ENCODE measurements around the gene CCDC97.
A peak's percentile ranks its signal among the peaks of the same experiment; 100 is the strongest.
"Not testable (repeated sequence)": the region's sequence is repeated elsewhere in the genome, so short reads cannot be mapped to it uniquely, and the experiment has no call there.

The CCDC97 gene

DNA sequence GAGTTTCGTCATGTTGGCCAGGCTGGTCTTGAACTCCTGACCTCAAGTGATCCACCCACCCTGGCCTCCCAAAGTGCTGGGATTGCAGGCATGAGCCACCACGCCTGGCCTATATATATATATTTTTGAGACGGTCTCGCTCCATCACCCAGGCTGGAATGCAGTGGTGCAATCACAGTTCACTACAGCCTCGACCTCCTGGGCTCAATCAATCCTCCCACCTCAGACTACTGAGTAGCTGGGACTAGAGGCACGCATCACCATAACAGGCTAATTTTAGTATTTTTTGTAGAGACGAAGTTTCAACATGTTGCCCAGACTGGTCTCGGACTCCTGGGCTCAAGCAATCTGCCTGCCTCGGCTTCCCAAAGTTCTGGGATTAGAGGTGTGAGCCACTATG lies 36.9 kb downstream of the CCDC97 start:
- not testable (repeated sequence) for DNase-seq

DNA sequence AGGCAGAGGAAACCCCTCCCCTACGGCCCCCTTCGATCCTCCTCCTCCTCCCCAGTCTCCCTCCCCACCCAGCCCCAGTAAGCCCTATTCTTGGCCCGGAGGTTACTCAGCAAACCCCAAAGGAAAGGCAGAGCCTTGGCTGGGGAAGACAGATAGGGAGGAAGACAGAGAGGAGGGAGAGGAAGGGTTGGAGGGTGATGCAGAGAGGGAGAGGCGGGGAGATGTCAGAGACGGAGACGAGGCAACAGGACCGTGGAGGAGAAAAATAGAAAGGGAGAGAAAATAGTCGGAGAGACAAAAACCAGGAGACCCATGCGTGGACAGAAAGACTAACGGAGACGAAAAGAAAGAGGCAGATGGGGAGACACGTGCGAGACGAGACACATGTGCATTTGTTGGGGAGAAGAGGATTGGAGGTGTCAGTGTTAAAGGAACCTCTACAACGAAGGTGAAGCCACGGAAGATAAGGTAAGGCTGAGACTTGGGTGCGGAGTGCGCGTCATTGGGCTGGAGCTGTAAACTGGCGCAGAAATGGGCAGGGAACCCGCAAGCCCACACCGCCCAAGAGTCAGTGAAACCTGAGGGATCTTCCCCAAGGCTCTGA lies 40.9 kb downstream of the CCDC97 start:
- DNase-seq: no peak

DNA sequence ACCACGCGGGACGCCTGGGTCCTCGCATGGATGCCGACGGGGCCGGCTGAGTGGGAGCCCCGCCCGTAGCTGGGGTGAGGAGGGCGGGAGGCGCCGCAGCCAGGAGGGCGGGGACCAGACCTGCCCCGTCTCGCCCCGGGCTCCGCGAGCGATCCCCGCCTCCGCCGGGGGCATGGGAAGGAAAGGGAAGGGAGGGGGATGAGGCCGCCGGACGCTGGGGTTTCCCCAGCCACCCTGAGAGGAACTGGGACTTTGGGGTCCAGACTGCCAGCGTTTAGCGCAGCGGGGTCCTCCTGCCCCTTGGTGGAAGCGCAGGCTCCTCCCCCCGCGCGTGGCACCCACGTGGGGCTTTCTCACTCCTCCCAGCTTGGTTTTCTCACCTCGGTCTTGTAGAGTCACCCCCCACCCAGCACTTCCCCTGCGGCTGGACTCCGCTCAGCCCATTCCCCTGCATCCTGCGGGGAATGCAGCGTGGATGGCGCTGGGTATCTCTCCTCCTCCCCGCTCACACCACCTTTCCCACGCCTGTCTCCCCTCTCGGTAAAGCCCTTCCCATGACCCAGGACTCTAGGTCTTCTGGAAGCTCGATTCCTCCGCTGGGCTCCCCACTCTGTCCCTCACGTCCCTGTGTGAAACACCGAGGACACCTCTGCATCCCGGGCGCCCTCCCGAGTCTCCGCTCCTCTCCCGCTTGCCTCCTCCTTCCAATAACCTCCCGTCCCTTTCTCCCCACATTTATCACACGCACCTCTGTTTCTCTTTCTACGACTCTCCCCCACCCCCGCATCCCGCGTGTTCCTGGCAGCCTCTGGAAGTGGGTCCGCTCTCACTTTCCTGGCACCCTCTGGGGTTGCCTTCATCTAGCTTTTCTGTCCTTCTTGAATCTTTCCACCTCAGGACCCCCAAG lies 41.6 kb downstream of the CCDC97 start:
- DNase-seq: peak; percentile 35

- no peak for DNase-seq
Observed at GRCh38 chr19:41352279-41352608, 42.3 kb downstream of the CCDC97 start.

DNA sequence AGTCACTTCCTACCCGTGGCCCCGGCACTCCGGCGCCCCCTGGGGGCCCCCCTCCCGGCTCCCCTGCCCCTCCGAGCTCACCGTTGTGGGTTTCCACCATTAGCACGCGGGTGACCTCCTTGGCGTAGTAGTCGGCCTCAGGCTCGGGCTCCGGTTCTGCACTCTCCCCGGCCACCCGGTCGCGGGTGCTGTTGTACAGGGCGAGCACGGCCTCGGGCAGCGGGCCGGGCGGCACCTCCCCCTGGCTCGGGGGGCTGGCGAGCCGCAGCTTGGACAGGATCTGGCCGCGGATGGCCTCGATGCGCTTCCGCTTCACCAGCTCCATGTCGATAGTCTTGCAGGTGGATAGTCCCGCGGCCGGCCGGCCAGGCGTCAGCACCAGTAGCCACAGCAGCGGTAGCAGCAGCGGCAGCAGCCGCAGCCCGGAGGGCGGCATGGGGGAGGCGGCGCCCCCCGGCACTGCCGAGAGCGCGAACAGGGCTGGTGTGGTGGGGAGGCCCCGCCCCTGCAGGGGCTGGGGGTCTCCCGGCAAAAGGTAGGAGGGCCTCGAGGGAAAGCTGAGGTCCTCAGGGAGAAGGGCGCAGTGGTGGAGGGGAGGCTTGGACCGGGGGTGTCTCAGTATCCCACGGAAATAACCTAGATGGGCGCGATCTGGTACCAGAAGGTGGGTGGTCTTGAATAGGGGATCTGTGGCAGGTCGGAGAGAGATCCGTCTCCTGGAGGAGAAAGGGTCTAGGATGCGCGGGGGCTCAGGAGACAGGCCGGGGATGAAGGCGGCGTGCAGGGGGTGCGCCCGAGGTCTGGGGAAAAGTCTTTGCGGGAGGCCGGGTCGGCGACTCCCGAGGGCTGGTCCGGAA lies 42.9 kb downstream of the CCDC97 start:
- peak; percentile 29 for DNase-seq

- DNase-seq: peak; percentile 81
Observed at GRCh38 chr19:41353466-41354342, 43.7 kb downstream of the CCDC97 start, which contains the start of gene TGFB1. Gene TGFB1, minus strand, starts transcription at chr19:41353922. Its CDS starts 878 bp downstream, at chr19:41353044.

GRCh38 chr19:41354343-41354953 lies 44.5 kb downstream of the CCDC97 start:
- no peak for DNase-seq

DNA sequence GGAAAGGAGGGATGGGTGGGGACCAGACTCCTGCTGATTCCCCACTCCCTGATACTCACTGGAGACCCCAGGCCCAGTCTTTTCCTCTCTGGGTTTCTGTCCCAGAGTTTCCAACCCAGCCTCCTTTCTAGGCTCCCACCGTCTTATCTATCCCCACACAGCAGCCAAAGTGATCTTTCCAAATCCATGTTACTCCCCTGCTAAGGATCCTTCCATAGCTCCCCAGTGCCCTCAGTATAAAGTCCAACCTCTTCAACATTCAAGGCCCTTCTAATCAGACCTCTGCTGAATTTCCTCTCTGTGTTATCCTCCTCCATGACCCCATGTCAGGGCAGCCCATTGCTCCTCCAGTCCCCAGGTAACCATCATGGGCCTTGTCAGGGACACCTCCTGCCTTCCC lies 45.1 kb downstream of the CCDC97 start:
- DNase-seq: no peak

- DNase-seq: no peak
Observed at GRCh38 chr19:41355802-41356201, 45.8 kb downstream of the CCDC97 start.

GRCh38 chr19:41356984-41357739 lies 47.2 kb downstream of the CCDC97 start:
- DNase-seq: no peak

- no peak for DNase-seq
Observed at GRCh38 chr19:41357746-41358145, 47.8 kb downstream of the CCDC97 start.

DNA sequence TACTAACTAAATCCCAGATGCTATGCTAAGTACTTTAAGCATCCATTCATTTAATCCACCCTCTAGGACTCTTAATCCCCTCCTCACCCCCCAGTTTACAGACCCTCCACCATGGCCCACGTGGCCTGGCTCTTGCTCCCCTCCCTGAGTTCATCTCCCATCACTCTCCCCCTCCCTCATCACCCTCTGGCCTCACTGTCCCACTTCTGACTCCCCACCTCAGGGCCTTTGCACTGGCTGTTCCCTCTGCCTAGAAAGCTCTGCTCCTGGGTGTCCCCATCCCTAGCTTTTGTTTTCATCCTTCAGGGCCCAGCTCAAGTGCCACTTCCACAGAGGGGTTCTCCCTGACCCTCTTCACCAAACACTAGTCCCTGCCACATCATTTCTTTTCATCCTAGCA lies 49.8 kb downstream of the CCDC97 start:
- no peak for DNase-seq

DNA sequence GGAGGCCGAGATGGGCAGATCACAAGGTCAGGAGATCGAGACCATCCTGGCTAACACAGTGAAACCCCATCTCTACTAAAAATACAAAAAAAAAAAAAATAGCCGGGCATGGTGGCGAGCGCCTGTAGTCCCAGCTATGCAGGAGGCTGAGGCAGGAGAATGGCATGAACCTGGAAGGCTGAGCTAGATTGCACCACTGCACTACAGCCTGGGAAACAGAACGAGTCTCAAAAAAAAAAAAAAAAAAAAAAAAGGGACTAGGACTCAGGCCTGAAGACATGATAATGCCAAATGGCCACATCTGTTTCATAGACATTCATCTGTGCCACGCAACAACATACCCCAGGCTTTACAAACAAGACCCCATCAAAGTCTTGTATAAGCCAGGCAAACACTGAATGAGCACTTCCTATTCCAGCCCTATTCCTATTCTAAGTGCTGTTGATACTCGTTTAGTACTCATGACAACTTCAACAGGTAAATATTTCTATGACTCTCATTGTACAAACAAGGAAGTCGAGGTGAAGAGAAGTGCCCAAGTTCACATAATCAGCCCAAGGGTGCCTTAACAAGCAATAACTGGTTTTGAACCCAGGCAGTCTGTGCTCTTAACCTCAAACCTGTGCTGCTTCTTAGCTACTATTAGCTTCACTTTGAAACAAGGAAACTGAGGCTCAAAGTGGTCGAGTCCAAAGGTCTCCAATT lies 52.3 kb downstream of the CCDC97 start:
- no peak for DNase-seq

GRCh38 chr19:41363371-41363752 lies 53.4 kb downstream of the CCDC97 start:
- no peak for DNase-seq

GRCh38 chr19:41363753-41364523 lies 54.0 kb downstream of the CCDC97 start, which contains the start of gene B9D2:
Gene B9D2, minus strand, starts transcription at chr19:41364149. Its CDS starts 630 bp downstream, at chr19:41363519.
- peak; percentile 96 for DNase-seq

GRCh38 chr19:41364524-41365391 lies 54.8 kb downstream of the CCDC97 start:
- no peak for DNase-seq

GRCh38 chr19:41366089-41366488 lies 56.1 kb downstream of the CCDC97 start:
- DNase-seq: no peak

DNA sequence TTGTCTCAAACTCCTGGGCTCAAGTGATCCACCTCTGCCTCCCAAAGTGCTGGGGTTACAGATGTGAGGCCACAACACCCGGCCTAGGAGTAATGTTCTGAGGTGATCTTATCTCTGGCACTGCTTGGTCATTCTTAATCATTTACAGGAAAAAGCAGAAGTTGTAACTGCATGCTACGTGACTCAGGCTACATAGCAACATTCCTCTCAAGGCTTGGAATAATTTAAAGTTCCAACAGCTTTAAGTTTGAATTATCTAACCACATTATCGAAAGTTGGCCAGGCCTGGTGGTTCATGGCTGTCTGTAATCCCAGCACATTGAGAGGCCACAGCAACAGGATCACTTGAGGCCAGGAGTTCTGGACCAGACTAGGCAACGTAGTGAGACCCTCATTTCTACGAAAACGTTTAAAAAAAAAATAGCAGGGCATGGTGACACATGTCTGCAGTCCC lies 57.9 kb downstream of the CCDC97 start:
- DNase-seq: peak; percentile 18

Data from T1000 (cell line).